ENCODE measurements around the gene HAPLN2.

Gene HAPLN2

DNA sequence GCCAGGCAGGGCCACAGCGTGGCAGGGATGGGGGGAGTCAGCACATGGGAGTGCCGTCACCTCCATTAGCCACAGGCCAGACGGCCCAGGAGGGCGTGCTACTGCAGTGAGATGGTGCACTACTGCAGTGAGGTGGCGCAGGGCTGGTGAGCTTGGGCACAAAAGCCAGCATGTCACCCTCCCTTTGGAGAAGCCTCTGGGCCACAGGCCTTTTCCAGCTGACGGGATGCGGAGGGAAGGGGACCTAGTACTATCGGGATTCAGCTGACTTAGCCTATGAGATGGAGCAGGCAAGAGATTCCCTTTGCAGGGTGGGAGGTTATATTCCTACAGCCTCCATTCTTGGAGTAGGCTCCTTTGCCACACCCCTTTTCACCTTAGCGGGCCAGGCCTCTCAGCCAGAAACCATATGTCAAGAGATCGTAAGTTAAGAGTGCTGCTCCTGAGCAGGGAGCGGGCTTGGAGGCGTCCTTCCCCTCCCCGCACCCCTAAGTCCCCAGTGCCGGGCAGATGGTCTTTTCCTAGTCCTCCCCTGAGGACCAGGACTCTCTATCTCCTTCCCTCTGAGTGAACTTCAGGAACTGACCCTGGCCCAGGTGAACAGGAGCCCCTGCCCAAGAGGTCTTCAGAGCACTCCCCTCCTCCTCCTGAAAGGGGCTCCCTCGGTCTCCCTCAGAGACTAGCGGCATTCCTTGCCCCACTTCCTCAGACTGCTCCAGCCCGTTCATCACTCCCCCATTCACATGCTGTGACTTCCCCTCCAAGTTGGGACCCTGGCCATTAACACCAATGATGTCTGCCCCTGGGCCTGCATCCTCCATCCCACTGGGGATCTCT, 49.8 kb downstream of the HAPLN2 start:
- no peak overlapping the region for H3K4me3 ChIP-seq (ENCODE audit: low read depth, low read length)
- TF ChIP-seq, protein P1, sequence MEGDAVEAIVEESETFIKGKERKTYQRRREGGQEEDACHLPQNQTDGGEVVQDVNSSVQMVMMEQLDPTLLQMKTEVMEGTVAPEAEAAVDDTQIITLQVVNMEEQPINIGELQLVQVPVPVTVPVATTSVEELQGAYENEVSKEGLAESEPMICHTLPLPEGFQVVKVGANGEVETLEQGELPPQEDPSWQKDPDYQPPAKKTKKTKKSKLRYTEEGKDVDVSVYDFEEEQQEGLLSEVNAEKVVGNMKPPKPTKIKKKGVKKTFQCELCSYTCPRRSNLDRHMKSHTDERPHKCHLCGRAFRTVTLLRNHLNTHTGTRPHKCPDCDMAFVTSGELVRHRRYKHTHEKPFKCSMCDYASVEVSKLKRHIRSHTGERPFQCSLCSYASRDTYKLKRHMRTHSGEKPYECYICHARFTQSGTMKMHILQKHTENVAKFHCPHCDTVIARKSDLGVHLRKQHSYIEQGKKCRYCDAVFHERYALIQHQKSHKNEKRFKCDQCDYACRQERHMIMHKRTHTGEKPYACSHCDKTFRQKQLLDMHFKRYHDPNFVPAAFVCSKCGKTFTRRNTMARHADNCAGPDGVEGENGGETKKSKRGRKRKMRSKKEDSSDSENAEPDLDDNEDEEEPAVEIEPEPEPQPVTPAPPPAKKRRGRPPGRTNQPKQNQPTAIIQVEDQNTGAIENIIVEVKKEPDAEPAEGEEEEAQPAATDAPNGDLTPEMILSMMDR (IDR thresholded peaks at IDR 0.05; ENCODE audit: borderline replicate concordance, insufficient read depth, low read depth, low read length) = no peak

DNA sequence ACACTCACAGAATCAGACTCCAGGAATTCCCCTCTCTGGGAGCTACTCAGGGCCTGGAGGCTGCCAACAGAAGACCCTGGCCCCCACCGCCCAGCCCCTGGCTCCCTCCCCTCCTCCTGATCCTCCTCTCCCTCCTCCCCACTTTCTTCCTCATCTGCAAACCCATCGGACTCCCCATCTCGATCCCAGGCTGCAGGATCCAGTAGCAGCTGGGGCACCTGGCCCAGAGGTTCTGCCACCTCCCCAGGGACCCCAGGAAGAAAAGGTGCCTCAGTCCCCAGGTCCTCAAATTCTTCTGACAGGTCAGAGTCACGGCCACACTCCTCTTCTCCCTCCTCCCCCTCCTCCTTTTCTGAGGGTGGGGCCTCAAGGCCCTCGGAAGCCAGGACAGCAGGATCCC, 50.6 kb downstream of the HAPLN2 start:
- no peak overlapping the region for H3K4me3 ChIP-seq (ENCODE audit: low read depth, low read length)
- TF ChIP-seq, protein P1 (IDR thresholded peaks at IDR 0.05; ENCODE audit: borderline replicate concordance, insufficient read depth, low read depth, low read length) = no peak

DNA sequence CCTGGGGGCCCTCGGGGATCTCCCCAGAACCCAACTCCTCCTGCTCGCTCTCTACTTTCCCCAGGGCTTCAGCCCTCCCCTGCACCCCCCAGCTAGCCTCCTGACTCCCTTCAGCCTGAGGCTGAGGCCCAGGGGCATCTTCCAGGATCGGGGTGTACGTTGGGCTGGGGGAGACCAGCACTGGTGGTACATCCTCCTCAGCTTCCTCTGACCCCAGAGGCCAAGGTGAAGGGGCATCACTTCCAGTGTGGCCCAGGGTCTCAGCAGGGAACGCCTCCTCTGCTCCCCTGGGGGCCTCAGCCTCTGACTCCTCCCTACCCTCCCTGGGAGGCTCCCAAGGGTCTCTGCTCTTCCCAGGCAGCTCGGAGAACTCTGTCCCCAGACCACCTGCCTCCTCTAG, 51.1 kb downstream of the HAPLN2 start:
- TF ChIP-seq, protein P1 (IDR thresholded peaks at IDR 0.05; ENCODE audit: borderline replicate concordance, insufficient read depth, low read depth, low read length) = no peak
- H3K4me3 ChIP-seq (ENCODE audit: low read depth, low read length) = no peak overlapping the region

DNA sequence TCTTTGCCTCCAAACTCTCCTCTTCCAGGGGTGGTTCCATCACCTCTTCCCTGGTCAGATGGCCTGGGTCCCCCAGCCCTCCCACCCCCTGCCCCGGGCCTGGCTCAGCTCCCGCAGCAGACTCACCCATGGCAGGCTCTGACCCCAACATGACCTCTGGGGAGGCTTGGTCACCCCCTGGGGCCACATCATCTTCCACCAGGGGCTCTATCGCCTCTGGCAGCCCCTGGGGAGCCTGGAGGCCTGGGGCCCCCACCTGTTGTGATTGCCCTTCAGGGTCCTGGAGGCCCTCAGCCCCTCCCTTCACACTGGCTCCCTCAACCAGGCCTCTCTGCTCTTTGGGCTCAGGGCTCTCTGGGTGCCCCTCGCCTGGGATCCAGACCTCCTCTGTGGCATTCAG, 51.6 kb downstream of the HAPLN2 start:
- TF ChIP-seq, protein P1 (IDR thresholded peaks at IDR 0.05; ENCODE audit: borderline replicate concordance, insufficient read depth, low read depth, low read length) = no peak
- no peak overlapping the region for H3K4me3 ChIP-seq (ENCODE audit: low read depth, low read length)

DNA sequence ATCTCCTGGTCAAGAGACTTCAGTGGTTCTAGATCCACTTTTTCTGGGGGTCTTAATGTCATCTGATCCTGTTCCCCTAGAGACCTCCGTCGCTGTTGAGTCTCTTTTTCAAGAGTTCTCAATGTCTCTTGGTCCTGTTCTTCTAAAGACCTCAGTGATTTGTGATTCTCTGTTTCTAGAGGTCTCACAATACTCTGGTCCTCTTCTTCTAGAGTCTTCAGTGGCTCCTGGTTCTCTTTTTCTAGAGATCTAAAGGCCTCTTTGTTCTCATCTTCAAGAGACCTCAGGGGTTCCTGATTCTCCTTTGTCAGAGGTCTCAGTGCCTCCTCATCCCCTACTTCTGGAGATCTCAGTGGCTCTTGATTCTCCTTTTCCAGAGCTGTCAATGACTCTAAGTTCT, 52.6 kb downstream of the HAPLN2 start:
- no peak overlapping the region for H3K4me3 ChIP-seq (ENCODE audit: low read depth, low read length)
- TF ChIP-seq, protein P1 (IDR thresholded peaks at IDR 0.05; ENCODE audit: borderline replicate concordance, insufficient read depth, low read depth, low read length) = no peak

DNA sequence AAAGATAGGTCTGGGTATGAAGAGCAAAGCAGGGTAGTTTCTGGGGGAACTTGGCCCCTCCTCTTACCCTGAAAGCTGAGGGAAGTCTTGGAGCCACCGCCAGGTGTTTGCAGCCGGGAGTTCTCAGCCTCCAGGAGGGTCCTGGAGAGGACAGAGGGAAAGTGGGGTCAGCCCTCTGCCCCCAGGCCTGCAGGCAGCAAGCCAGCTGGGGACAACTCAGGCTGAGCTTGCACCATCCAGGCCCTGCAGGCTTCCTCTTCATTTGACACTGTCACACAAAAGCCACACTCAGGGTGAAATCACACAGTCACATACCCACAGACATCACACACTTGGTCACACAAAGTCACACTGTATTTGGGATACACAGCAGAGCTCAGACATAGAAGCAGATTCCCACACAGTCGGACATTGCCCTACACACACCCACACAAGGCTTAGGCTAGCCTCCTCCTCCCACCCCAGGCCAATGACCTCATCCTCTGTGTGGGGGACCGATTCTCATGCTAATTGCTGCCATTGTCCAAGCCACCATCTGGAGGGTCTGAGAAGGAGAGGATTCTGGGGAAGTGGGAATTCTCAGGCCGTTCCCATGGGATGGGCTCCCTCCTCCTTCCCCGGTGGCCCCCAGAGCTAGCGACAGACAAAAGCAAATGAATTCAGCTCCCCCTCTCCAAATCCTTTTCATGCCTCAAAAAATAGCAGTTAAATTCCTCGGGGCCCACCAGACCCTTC, 54.3 kb downstream of the HAPLN2 start:
- TF ChIP-seq, protein P1 (IDR thresholded peaks at IDR 0.05; ENCODE audit: borderline replicate concordance, insufficient read depth, low read depth, low read length) = no peak
- H3K4me3 ChIP-seq (ENCODE audit: low read depth, low read length) = no peak overlapping the region
